Forelimb muscle (tissue), 1 donor: ENCODE data around the gene SULT1A2. TPM values are rescaled to one million over a fixed set of nuclear protein-coding genes. Genes with fewer than 3 reads are reported as not detected.
"Not testable (repeated sequence)": the region's sequence is repeated elsewhere in the genome, so short reads cannot be mapped to it uniquely, and the experiment has no call there.

Experiments used
- DNase-seq: peaks from one replicate; pipeline ENCODE4 v3.0.0-alpha.2; 2013; ENCODE audit warnings: low read depth
- polyA plus RNA-seq: library from polyadenylated mRNA; unstranded; fragments of 120-200 nt; gene quantifications from one replicate; pipeline ENCODE4 v1.2.1, GENCODE V29; 2013; ENCODE audit not compliant: insufficient read length

Gene SULT1A2
- polyA plus RNA-seq, 1 donor = 0.66 TPM

DNA sequence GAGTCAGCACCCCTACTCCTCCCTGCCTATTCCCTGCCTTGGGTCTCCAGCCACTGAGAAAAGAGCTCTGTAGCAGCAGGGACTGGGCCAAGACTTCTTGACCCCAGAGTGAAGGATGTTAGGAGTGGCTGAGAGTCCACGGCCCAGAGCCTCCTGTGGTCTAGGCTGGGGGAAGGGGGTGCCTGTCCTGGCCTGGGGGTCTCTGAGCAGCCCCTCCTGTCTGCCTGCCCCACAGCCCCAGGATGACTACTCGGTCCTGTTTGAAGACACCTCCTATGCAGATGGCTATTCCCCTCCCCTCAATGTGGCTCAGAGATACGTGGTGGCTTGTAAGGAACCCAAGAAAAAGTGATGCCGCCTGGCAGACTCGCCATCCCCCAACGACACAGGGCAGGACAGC lies 5.5 kb downstream of the SULT1A2 start:
- no peak for DNase-seq

DNA sequence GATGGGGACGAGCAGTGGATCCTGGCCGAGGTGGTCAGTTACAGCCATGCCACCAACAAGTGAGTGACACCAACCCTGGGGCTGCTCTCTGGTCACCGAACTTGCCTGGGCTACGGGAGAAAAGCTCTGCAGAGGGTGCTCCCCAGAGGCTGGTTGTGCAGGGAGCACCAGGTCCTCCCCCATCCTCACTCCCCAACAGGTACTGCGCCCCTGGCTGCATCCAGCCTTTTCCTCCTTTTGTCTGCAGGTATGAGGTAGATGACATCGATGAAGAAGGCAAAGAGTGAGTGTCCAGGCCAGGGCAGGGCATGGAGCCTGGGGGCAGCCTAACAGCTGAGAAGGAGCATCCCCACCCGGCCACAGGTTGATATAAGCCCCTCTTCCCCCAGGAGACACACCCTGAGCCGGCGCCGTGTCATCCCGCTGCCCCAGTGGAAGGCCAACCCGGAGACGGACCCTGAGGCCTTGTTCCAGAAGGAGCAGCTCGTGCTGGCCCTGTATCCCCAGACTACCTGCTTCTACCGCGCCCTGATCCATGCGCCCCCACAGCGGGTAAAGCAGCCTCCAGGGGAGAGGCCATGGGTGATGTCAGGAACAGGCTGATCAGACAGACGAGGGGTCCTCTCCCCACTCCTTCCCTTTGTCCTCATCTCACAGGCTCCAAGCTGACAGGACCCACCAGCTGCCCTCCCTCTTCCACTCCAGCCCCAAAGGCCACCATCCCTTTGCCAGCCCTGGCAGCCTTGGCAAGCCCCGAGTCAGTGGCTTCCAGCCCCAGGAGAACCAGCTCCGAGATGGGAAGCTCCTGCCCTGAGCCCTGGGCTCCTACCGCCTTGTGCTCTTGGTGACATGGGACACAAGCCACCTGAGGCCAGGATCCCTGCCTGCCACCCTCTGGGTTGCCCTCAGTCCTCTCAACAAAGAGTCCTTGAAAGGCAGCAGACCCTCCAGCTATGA lies 6.2 kb downstream of the SULT1A2 start:
- no peak for DNase-seq

DNA sequence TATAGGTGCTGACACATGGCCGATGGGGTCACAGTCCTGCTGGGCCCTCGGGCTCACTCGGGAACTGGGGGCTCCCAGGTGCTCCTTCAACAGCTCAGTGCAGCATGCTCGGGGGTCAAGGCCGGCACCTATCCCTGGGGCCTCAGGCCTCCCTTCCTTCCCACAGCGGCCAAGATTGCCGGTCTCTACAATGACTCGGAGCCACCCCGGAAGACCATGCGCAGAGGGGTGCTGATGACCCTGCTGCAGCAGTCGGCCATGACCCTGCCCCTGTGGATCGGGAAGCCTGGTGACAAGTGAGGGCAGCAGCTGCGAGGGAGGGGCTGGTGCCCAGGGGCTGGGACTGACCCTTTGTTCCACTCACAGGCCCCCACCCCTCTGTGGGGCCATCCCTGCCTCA lies 6.9 kb downstream of the SULT1A2 start:
- no peak for DNase-seq

DNA sequence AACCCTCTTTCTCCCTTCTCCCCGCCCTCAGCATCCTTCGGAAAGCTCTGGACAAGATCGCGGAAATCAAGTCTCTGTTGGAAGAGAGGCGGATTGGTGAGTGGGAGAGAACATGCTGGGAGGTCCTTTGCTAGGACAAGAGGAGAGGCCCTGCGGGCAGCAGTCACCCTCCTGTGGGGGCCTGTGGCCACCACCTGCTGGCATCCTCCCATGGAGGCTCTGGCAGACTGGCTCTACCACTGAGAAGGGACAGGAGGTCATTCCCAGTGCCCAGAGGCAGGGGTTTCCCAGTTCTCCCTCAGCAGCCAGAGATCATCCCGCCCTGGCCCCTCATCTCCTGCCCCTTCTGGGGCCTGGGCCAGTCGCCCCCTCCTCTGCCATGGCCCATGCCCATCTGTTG lies 7.8 kb downstream of the SULT1A2 start:
- DNase-seq = no peak

DNA sequence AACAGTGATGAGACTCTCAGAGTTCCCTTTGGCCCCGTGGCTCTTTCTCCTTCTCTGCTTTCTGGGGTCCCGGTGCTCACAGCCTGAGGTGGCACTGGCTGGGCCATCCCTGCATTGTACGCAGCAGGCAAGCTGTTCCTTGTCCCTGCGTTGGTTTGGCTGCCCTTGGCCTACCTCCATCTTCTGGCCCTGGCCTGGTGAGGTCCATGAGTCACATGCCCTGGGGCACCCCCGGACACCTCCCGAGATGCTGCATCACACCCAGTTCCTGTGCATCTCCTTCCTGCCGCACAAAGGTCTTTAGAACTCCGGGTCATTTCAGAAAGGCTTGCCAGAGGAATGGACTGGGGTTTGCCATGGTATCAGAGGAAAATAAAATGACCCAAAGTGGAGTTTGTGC lies 9.5 kb downstream of the SULT1A2 start:
- DNase-seq = no peak

DNA sequence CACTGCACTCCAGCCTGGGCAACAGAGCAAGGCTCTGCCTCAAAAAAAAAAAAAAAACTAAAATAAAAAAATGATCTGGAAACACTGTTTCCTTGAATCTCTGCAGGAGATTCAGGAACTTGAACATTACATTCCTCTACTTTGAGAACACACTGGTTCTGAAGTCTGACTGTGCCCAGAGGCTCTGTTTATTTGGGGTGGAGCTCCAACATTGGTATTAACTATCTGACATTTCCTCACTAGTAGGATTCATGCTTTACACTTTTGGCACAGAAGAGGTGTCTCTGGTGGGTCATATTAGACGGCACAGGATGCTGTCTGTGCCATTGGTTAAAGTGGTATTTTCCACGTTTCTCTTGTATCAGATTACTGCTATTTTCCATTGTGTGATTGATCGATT lies 10.4 kb downstream of the SULT1A2 start:
- no peak for DNase-seq

DNA sequence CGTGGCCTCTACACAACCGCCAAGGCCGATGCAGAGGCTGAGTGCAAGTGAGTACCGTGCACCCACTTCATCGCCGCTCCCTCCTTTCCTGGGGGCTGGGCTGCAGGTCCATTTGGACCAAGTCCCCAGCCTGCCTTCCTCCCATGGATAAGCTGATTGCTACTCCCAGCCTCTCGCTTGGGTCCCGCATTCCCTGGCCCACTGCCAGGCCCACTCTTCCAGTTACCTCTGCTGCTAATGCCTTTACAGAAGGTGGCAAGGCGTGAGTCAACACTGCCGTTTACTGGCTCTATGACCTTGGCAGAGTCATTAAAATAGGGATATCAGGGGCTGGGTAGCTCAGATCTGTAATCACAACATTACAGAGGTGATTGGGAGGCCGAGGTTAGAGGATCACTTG lies 11.2 kb downstream of the SULT1A2 start:
- DNase-seq = no peak

DNA sequence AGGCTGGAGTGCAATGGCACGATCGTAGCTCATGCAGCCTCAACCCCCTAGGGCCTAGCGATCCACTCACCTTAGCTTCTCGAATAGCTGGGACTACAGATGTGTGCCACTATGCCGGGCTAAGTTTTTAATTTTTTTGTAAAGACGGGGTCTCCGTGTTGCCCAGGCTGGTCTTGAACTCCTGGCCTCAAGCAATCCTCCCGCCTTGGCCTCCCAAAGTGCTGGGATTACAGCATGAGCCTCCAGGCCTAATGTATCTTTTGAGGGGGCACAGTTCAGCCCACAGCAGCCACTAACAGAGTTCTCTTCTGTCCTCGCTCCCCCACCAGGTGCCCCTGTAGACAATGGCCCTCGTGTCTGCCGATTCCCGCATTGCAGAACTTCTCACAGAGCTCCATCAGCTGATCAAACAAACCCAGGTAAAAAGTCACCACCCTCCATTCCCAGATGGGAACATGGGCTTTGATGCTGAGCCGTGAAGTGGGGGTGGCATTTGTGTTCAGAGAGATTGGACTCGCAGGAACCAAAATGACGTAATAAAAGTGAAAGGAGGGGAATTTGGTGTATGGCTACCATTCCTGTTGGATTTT lies 16.0 kb downstream of the SULT1A2 start:
- no peak for DNase-seq

DNA sequence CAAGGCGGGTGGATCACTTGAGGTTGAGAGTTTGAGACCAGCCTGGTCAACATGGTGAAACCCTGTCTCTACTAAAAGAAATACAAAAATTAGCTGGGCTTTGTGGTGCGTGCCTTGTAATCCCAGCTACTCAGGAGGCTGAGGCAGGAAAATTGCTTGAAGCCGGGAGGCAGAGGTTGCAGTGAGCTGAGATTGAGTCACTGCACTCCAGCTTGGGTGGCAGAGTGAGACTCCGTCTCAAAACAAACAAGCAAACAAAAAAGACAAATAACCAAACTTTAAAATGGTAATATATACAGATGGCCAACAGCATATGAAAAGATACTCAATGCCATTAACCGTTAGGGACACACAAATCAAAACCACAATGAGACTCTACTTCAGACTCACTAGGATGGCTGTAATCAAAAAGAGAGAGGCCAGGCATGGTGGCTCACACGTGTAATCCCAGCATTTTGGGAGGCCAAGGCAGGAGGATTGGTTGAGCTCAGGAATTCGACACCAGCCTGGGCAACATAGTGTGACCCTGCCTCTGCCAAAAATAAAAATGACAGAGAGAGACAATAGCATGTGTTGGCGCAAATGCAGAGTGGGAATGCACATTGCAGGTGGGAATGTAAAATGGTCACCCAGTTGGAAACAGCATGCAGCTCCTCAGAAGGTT lies 21.3 kb downstream of the SULT1A2 start:
- no peak for DNase-seq

DNA sequence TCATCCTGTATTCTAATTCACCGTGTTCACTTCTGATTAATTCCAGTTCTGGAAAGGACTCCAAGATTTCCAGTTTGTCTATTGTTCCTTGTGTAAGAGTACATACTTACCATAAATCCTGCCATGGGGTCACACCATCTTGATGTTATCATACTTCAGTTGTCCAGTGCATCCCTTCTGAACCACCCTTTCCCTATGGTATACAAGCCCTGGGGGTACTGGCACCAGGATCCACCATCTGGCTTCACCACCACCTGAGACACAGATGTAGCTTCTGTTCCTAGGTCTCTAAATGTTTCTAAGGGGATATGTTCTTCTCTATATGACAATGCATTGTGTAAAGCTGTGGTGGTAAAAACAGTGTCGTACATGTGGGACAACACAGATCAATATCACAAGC lies 21.9 kb downstream of the SULT1A2 start:
- no peak for DNase-seq

DNA sequence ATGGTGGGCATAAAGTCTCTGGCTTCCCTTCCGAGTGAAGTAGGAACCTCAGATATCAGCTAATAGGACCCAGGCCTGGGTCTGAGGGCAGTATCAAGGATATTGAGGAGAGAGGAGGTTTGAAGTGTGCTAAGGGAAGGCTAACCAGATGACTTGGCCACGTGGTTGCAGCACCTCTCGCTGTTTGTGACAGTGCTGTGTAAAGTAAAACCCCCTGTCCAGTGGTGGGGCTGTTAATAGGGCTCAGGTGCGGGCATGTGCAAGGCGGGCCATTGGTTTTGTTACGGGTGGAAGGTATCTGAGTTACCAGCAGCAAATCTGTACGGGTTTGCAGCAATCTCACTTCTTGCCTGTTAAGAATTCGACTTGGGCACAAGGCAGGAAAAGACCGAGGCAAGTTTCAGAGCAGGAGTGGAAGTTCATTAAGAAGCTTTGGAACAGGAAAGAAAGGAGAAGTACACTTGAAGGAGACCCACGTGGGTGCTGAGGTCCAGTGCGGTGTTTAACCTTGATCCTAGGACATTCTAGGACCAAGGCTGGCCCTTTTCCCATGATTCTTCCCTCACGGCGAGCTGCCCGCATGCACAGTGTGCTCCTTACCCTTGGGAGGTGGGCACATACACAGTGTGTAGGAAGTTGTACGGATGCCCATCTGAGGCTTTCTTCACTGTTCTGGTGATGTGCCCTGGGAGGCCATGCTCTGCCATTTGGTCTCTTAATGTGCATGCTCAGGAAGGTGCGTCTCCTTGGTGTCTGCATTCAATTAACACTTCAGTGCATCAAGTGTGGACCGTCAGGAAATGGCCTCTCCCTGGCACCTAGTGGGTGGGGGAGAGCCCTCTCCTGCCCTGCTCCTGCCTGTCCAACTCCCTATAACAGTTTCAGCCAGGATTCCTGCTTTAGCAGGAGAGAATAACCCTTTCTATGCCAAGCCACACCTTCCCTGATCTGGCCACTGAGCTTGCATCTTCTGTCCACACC lies 22.8 kb downstream of the SULT1A2 start:
- DNase-seq = no peak

DNA sequence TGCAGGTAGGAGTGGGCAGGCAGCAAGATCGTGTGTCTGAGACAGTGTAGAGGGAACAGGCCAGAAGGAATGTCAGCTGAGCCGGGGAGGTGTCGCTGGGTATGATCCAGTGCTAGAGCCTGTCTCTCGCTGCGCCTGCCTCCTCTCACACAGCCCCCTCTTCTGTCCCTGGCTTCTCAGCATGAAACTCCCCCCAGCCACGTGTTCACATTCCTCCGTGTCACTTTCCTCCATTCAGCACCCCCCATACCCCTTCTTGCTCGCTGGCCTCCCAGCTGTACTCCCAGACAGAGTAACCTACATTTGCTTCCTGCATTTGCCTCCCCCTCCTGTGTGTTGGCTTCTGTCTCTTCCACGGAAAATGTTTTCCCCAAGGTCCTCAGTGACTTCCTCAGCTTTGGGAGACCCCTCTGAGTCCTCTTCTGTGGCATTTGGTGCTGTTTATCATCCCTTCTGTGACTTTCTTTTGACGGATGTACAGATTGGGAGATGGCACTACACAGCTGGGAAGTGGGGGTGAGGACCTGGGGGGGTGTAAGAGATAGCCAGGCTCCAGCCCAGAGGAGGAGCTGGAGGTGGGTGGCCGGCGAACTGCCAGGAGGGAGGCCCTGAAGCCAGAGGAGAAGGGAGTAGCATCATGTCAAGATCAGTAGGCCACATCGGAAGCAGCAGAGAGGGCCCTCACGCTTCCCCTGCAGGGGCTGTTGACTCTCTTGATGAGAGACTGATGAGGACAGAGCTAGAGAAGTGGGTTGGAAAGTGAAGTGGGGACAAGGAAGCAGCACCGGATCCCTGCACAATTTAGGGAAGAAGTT lies 23.9 kb downstream of the SULT1A2 start:
- peak; percentile 59 for DNase-seq

DNA sequence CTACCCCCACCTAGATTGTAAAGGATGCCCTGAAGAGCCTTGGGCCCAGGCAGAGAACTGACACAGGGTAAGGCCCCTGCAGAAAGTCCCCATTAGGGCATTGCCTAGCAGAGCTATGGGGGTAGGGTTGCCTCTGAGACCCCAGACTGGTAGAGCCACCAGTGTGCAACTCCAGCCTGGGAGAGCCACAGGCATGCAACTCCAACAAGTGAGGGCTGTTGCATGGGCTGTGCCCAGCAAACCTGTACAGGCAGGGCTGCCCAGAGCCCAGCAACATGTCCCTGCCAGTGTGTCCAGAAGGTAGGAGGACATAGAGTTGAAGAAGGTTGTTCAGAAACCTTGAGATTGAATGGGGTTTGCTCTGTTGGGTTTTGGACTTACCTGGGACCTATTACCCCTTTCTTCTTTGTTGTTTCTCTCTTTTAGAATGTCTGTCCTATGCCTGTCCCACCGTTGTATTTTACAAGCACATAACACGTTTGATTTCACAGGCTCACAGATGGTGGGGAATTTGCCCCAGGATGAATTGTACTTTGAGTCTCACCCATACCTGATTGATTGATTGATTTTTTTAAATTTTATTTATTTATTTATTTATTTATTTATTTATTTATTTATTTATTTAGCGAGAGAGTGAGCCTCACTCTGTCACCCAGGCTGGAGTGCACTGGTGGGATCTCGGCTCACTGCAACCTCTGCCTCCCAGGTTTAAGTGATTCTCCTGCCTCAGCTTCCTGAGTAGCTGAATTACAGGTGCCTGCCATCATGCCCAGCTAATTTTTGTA lies 26.7 kb downstream of the SULT1A2 start:
- no peak for DNase-seq

DNA sequence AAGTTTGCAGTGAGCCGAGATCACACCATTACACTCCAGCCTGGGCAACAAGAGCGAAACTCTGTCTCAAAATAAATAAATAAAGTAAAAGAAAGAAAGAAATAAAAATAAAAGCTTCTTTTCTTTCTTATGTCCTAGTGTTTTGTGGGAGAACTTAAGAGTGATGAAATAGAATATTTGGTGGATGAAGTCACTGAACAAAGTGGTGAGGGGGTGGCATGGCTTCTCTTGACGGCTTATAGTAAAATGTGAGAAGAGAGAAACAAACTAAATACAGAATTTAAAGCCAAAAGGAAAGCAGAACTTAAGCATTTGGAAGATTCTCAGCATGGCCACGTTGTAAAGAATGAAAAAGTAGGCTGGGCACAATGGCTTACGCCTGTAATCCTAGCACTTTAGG lies 27.8 kb downstream of the SULT1A2 start:
- no peak for DNase-seq

DNA sequence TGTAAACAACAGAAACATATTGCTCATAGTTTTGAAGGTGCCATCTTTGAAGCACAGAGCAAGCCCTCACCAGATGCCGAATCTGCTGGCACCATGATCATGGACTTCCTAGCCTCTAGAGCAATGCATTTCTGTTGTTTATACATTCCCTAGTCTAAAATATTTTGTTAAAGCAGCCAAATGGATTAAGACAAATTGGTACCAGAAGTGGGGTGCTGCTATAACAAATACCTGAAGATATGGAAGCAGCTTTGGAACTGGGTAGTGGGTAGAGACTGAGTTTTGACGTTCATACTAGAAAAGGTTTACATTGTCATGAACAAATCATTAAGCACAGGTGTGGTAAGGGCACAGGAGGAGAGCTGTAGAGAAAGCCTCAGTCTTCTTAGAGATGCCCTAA lies 29.6 kb downstream of the SULT1A2 start:
- no peak for DNase-seq

DNA sequence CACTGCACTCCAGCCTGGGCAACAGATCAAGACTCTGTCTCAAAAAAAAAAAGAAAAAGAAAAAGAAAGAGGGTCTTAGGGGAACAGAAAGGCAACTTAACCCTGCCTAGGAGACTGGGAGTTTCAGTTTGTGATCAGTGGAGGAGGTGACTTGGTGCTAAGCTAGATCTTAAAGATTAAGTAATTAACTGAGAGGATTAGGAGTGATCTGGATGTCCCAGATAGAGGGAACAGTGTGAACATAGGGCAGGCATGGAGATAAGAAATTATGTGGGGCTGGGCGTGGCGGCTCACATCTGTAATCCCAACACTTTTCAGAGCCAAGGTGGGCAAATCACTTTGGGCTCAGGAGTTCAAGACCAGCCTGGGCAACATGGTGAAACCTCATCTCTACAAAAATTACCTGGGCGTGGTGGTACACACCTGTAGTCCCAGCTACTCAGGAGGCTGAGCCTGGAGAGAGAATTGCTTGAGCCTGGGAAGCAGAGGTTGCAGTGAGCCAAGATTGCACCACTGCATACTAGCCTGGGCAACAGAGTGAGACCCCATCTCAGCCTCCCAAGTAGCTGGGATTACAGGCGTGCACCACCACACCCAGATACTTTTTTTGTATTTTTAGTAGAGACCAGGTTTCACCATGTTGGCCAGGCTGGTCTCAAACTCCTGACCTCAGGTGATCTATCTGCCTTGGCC lies 30.5 kb downstream of the SULT1A2 start:
- not testable (repeated sequence) for DNase-seq

DNA sequence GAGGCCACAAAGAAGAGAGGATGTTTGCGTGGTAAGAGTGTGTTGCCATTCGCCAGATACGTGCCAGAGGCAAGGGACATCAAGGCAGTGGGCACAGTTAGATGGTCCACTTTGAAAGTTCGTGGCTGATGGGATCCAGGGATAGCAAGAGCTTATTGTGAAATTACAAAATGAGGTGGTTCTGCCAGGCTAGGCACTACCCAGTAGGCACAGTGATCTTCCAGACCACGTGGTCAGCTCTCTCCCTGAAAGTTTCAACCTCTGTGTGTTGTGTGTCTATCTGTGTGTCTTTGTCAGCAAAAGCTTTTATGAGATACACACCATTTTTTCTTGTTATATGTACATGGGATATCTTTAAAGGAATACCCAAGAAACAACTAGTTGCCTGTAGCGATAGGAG lies 33.6 kb downstream of the SULT1A2 start:
- DNase-seq = no peak

DNA sequence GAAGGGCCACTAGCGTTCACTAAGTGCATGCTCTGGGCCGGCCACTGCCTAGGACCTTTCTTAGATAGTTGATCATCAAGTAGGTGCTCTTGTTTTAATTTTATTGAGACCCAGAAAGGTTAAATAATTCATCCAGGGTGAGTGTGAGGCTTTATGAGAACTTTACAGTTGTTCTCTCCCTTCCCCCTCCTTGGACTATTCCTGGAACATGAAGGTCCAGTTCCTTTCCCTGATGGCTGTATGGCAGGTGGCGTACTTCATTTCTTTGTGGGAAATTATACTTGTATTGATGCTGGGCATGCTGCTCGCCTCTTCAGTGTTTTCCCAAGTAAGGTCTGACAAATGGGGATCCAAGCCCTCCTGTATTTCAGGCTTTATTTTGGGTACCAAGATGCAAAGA lies 34.7 kb downstream of the SULT1A2 start:
- DNase-seq = no peak

DNA sequence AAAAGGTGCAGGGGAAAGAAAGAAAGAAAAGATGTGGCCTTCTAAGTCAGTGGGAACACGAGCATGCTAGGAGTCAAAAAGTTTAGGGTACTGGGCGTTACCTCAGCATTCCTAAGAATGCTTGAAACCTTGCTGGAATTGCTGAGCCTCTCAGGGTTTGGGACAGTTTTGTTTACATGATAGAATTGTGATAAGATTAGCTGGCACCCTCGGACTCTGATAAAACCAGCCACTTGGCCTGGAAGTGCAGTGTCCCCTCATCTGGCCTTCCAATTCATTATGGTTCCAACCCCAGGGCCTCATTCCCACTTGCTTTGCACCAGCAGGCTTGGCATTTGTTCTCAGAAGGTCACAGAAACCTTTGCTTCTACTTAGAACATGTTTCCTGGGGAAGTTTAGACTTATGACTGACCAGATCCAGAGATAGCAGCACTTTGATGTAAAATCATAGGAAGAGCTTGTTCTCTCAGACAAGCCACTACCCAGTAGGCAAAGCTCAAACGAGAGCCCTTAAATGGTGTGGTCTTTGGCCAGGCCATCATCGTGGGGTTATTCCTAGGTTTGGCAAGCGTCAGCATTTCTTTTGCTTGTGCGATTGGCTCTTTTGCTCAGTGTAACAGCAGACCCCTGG lies 35.2 kb downstream of the SULT1A2 start:
- no peak for DNase-seq
